ENCODE results near the gene CDCA3. TPM values are rescaled to one million over a fixed set of nuclear protein-coding genes. Genes with fewer than 3 reads are reported as not detected.

Gene CDCA3
- total and polyA plus RNA-seq, 2 of the 13 experiments (the other 11 are each of a cell fraction or from before 2014, with no cell fraction given): 32.7 to 56.5 TPM

GRCh38 chr12:6828781-6829535 lies 22.1 kb downstream of the CDCA3 start (continued):
- 0 out of 2 replicates have a peak, but pooled peaks have one; percentile 11 for TF ChIP-seq ZBTB33 (CRISPR knock-in tag; IDR thresholded peaks at IDR 0.05)
- TF ChIP-seq ATM (IDR thresholded peaks at IDR 0.05; ENCODE audit: borderline replicate concordance): no peak
- TF ChIP-seq GMEB1 (CRISPR knock-in tag; IDR thresholded peaks at IDR 0.05; ENCODE audit: borderline replicate concordance): peak; percentile 15; the same call in 1 of the 2 replicates
- peak; percentile 71 for TF ChIP-seq SRY (CRISPR knock-in tag; IDR thresholded peaks at IDR 0.05)
- TF ChIP-seq ARID3A (IDR thresholded peaks at IDR 0.05; ENCODE audit: low read depth, low read length): no peak
- TF ChIP-seq KMT2B (CRISPR knock-in tag; IDR thresholded peaks at IDR 0.05): 0 out of 2 replicates have a peak, but pooled peaks have one; percentile 30
- TF ChIP-seq ZNF501 (CRISPR knock-in tag; IDR thresholded peaks at IDR 0.05): peak; percentile 80; the same call in 1 of the 2 replicates
- no peak for TF ChIP-seq HNF4A (CRISPR knock-in tag; IDR thresholded peaks at IDR 0.05)
- TF ChIP-seq SRF (IDR thresholded peaks at IDR 0.05; ENCODE audit: low read depth, low read length): no peak
- no peak for TF ChIP-seq ISL2 (CRISPR knock-in tag; IDR thresholded peaks at IDR 0.05)
- 0 out of 2 replicates have a peak, but pooled peaks have one; percentile 2 for TF ChIP-seq ZNF510 (CRISPR knock-in tag; IDR thresholded peaks at IDR 0.05; ENCODE audit: low read depth)
- TF ChIP-seq ZNF670 (CRISPR knock-in tag; IDR thresholded peaks at IDR 0.05; ENCODE audit: borderline replicate concordance): peak; percentile 84
- no peak for TF ChIP-seq ZUFSP (CRISPR knock-in tag; IDR thresholded peaks at IDR 0.05; ENCODE audit: borderline replicate concordance)
- TF ChIP-seq PCBP1 (IDR thresholded peaks at IDR 0.05; ENCODE audit: borderline replicate concordance, low read depth, low read length): no peak
- peak; percentile 18; the same call in 1 of the 2 replicates for TF ChIP-seq ARID5B (CRISPR knock-in tag; IDR thresholded peaks at IDR 0.05)
- no peak for TF ChIP-seq ZNF260 (CRISPR knock-in tag; IDR thresholded peaks at IDR 0.05; ENCODE audit: borderline replicate concordance, low read depth)

All from HepG2 (cell line).